Measurements from ENCODE around the gene SOX6.

SOX6 gene

GRCh38 chr11:16121853-16122252 lies 234.5 kb downstream of the SOX6 start:
- H3K36me3 ChIP-seq (ENCODE audit: insufficient read depth, low read length) = no peaks in the 10 kb centered on the region
- 85% methylated on average over 1 of the region's 1 CpG for WGBS
- no peak overlapping the region for H3K27ac ChIP-seq (ENCODE audit: low read depth, low read length)
- no peaks in the 10 kb centered on the region for H3K9me3 ChIP-seq (ENCODE audit: insufficient read depth, low read depth, low read length)
- H3K4me1 ChIP-seq (ENCODE audit: insufficient read depth, low read length) = peaks cover 9% of the 10 kb centered on the region; the same call in 1 of the 2 replicates
- H3K4me3 ChIP-seq (ENCODE audit: low read length) = no peak overlapping the region
- H3K9ac ChIP-seq (ENCODE audit: low read depth, low read length) = no peak overlapping the region
- H3K27me3 ChIP-seq (ENCODE audit: insufficient read depth, low read length) = no peaks in the 10 kb centered on the region

GRCh38 chr11:16120008-16120407 lies 236.3 kb downstream of the SOX6 start:
- Histone ChIP-seq H3K9me3 (ENCODE audit: insufficient read depth, low read depth, low read length) (no peaks in the 10 kb centered on the region), H3K4me1 (ENCODE audit: insufficient read depth, low read length) (peaks cover 6% of the 10 kb centered on the region; the same call in 1 of the 2 replicates), H3K27me3 (ENCODE audit: insufficient read depth, low read length) (no peaks in the 10 kb centered on the region), H3K4me3 (ENCODE audit: low read length) (no peak overlapping the region), H3K36me3 (ENCODE audit: insufficient read depth, low read length) (no peaks in the 10 kb centered on the region), H3K27ac (ENCODE audit: low read depth, low read length) (no peak overlapping the region), H3K9ac (ENCODE audit: low read depth, low read length) (no peak overlapping the region)

- Histone ChIP-seq H3K4me1 (ENCODE audit: insufficient read depth, low read length) (peaks cover 6% of the 10 kb centered on the region; the same call in 1 of the 2 replicates), H3K27me3 (ENCODE audit: insufficient read depth, low read length) (no peaks in the 10 kb centered on the region), H3K27ac (ENCODE audit: low read depth, low read length) (no peak overlapping the region), H3K9me3 (ENCODE audit: insufficient read depth, low read depth, low read length) (no peaks in the 10 kb centered on the region), H3K36me3 (ENCODE audit: insufficient read depth, low read length) (no peaks in the 10 kb centered on the region), H3K9ac (ENCODE audit: low read depth, low read length) (no peak overlapping the region), H3K4me3 (ENCODE audit: low read length) (no peak overlapping the region)
- WGBS = 93% methylated on average over 3 of the region's 4 CpGs
Measured at GRCh38 chr11:16117989-16118756, 238.2 kb downstream of the SOX6 start.

- Histone ChIP-seq H3K4me1 (ENCODE audit: insufficient read depth, low read length) (peaks cover 25% of the 10 kb centered on the region), H3K9me3 (ENCODE audit: insufficient read depth, low read depth, low read length) (no peaks in the 10 kb centered on the region), H3K27me3 (ENCODE audit: insufficient read depth, low read length) (no peaks in the 10 kb centered on the region), H3K4me3 (ENCODE audit: low read length) (no peak overlapping the region), H3K9ac (ENCODE audit: low read depth, low read length) (no peak overlapping the region), H3K27ac (ENCODE audit: low read depth, low read length) (no peak overlapping the region), H3K36me3 (ENCODE audit: insufficient read depth, low read length) (no peaks in the 10 kb centered on the region)
- WGBS = no CpG with 5 or more reads among the region's 1 CpG
Measured at GRCh38 chr11:16114978-16115871, 241.1 kb downstream of the SOX6 start.

- WGBS = 94% methylated on average over 2 of the region's 2 CpGs
- no peaks in the 10 kb centered on the region for H3K36me3 ChIP-seq (ENCODE audit: insufficient read depth, low read length)
- H3K4me1 ChIP-seq (ENCODE audit: insufficient read depth, low read length) = peaks cover 29% of the 10 kb centered on the region
- no peaks in the 10 kb centered on the region for H3K9me3 ChIP-seq (ENCODE audit: insufficient read depth, low read depth, low read length)
- no peaks in the 10 kb centered on the region for H3K27me3 ChIP-seq (ENCODE audit: insufficient read depth, low read length)
- no peak overlapping the region for H3K9ac ChIP-seq (ENCODE audit: low read depth, low read length)
- no peak overlapping the region for H3K27ac ChIP-seq (ENCODE audit: low read depth, low read length)
- no peak overlapping the region for H3K4me3 ChIP-seq (ENCODE audit: low read length)
Measured at GRCh38 chr11:16114431-16114830, 241.9 kb downstream of the SOX6 start.

GRCh38 chr11:16111690-16112089 lies 244.7 kb downstream of the SOX6 start:
- Histone ChIP-seq H3K4me1 (ENCODE audit: insufficient read depth, low read length) (peaks cover 29% of the 10 kb centered on the region), H3K9ac (ENCODE audit: low read depth, low read length) (no peak overlapping the region)
- WGBS = 58% methylated on average over 2 of the region's 2 CpGs

GRCh38 chr11:16110886-16111285 lies 245.5 kb downstream of the SOX6 start:
- H3K36me3 ChIP-seq (ENCODE audit: insufficient read depth, low read length) = no peaks in the 10 kb centered on the region
- H3K4me1 ChIP-seq (ENCODE audit: insufficient read depth, low read length) = peaks cover 29% of the 10 kb centered on the region
- H3K4me3 ChIP-seq (ENCODE audit: low read length) = no peak overlapping the region
- H3K27me3 ChIP-seq (ENCODE audit: insufficient read depth, low read length) = no peaks in the 10 kb centered on the region
- H3K9me3 ChIP-seq (ENCODE audit: insufficient read depth, low read depth, low read length) = peaks cover 6% of the 10 kb centered on the region; the same call in 1 of the 2 replicates
- H3K27ac ChIP-seq (ENCODE audit: low read depth, low read length) = peak overlapping the region; percentile 66
- WGBS = 38% methylated on average over 1 of the region's 2 CpGs
- peak overlapping the region; percentile 14; the same call in 1 of the 2 replicates for H3K9ac ChIP-seq (ENCODE audit: low read depth, low read length)

More at GRCh38 chr11:16111690-16112089, 244.7 kb downstream of the SOX6 start:
- H3K27ac ChIP-seq (ENCODE audit: low read depth, low read length) = no peak overlapping the region; the same call in 1 of the 2 replicates
- H3K4me3 ChIP-seq (ENCODE audit: low read length) = no peak overlapping the region
- no peaks in the 10 kb centered on the region for H3K27me3 ChIP-seq (ENCODE audit: insufficient read depth, low read length)
- no peaks in the 10 kb centered on the region for H3K9me3 ChIP-seq (ENCODE audit: insufficient read depth, low read depth, low read length)
- H3K36me3 ChIP-seq (ENCODE audit: insufficient read depth, low read length) = no peaks in the 10 kb centered on the region

GRCh38 chr11:16099343-16099900 lies 256.9 kb downstream of the SOX6 start:
- H3K9me3 ChIP-seq (ENCODE audit: insufficient read depth, low read depth, low read length) = no peaks in the 10 kb centered on the region
- no peak overlapping the region for H3K4me3 ChIP-seq (ENCODE audit: low read length)
- 80% methylated on average over 2 of the region's 2 CpGs for WGBS
- H3K27ac ChIP-seq (ENCODE audit: low read depth, low read length) = no peak overlapping the region
- no peaks in the 10 kb centered on the region for H3K36me3 ChIP-seq (ENCODE audit: insufficient read depth, low read length)
- no peaks in the 10 kb centered on the region for H3K27me3 ChIP-seq (ENCODE audit: insufficient read depth, low read length)
- no peaks in the 10 kb centered on the region for H3K4me1 ChIP-seq (ENCODE audit: insufficient read depth, low read length)
- H3K9ac ChIP-seq (ENCODE audit: low read depth, low read length) = no peak overlapping the region

GRCh38 chr11:16098526-16099205 lies 257.7 kb downstream of the SOX6 start:
- 94% methylated on average over 2 of the region's 3 CpGs for WGBS
- no peaks in the 10 kb centered on the region for H3K27me3 ChIP-seq (ENCODE audit: insufficient read depth, low read length)
- no peaks in the 10 kb centered on the region for H3K4me1 ChIP-seq (ENCODE audit: insufficient read depth, low read length)
- H3K4me3 ChIP-seq (ENCODE audit: low read length) = no peak overlapping the region
- no peak overlapping the region for H3K27ac ChIP-seq (ENCODE audit: low read depth, low read length)
- H3K9me3 ChIP-seq (ENCODE audit: insufficient read depth, low read depth, low read length) = no peaks in the 10 kb centered on the region
- no peak overlapping the region for H3K9ac ChIP-seq (ENCODE audit: low read depth, low read length)
- H3K36me3 ChIP-seq (ENCODE audit: insufficient read depth, low read length) = no peaks in the 10 kb centered on the region

GRCh38 chr11:16097543-16097942 lies 258.8 kb downstream of the SOX6 start:
- 94% methylated on average over 2 of the region's 2 CpGs for WGBS
- Histone ChIP-seq H3K27ac (ENCODE audit: low read depth, low read length) (no peak overlapping the region), H3K4me3 (ENCODE audit: low read length) (no peak overlapping the region), H3K36me3 (ENCODE audit: insufficient read depth, low read length) (no peaks in the 10 kb centered on the region), H3K9me3 (ENCODE audit: insufficient read depth, low read depth, low read length) (no peaks in the 10 kb centered on the region), H3K9ac (ENCODE audit: low read depth, low read length) (no peak overlapping the region), H3K4me1 (ENCODE audit: insufficient read depth, low read length) (no peaks in the 10 kb centered on the region), H3K27me3 (ENCODE audit: insufficient read depth, low read length) (no peaks in the 10 kb centered on the region)

Data from HUES64 (cell line).